K562 (cell line): ENCODE data around the gene GPX5.

Experiments
- BRCA1 ChIP-seq, 2 experiments: fragments of 450-650 bp in 1 of 2; sonication (generic) in 1 of 2; formaldehyde crosslinking in 1 of 2; IDR thresholded peaks; 2 replicates each; pipeline versions ENCODE4 v1.5.0 to v1.6.1; 2017 to 2020; ENCODE audit warnings: mild to moderate bottlenecking in 1 of 2, missing genetic modification reagents in 1 of 2
- DDX20 ChIP-seq: fragments of 450-650 bp; IDR thresholded peaks from 2 replicates; pipeline ENCODE4 v1.6.1; 2016; ENCODE audit warnings: missing genetic modification characterization, low read depth, mild to moderate bottlenecking, missing compliant biosample characterization, moderate library complexity
- FOXA3 ChIP-seq, 2 experiments: fragments of 450-650 bp in 1 of 2; sonication (generic) in 1 of 2; formaldehyde crosslinking; IDR thresholded peaks in 1 of 2; conservative IDR thresholded peaks in 1 of 2; 2 replicates each; pipeline versions ENCODE4 v1.4.0 to v1.8.0; 2020 to 2022; ENCODE audit warnings: mild to moderate bottlenecking in 2 of 2, missing genetic modification reagents in 1 of 2
- HDAC6 ChIP-seq: IDR thresholded peaks from 2 replicates; pipeline ENCODE4 v1.6.1; 2012; ENCODE audit warnings: low read depth, mild to moderate bottlenecking, control low read depth, inconsistent platforms, low read length, moderate library complexity
- NR2C1 ChIP-seq, 2 experiments: fragments of 450-650 bp; IDR thresholded peaks; 2 replicates each; pipeline ENCODE4 v1.6.1; 2017; ENCODE audit warnings: mild to moderate bottlenecking in 2 of 2, antibody characterized with exemption in 1 of 2, inconsistent platforms in 1 of 2, missing compliant biosample characterization in 1 of 2, missing genetic modification characterization in 1 of 2
- POLR2AphosphoS5 ChIP-seq: IDR thresholded peaks from 2 replicates; pipeline ENCODE4 v1.6.1; 2011; ENCODE audit warnings: mild to moderate bottlenecking, low read depth, low read length, moderate library complexity; ENCODE audit not compliant: control insufficient read depth, insufficient read depth
- TEAD1 ChIP-seq, 2 experiments: fragments of 450-650 bp in 1 of 2; sonication (generic) in 1 of 2; formaldehyde crosslinking; IDR thresholded peaks; 2 replicates each; pipeline versions ENCODE4 v1.4.0 to v1.8.0; 2020 to 2022; ENCODE audit warnings: mild to moderate bottlenecking in 2 of 2, missing genetic modification reagents in 1 of 2
- USF1 ChIP-seq: sonication (generic); formaldehyde crosslinking; IDR thresholded peaks from 2 replicates; pipeline ENCODE4 v1.9.0; 2022; ENCODE audit warnings: mild to moderate bottlenecking, missing genetic modification reagents
- ZNF174 ChIP-seq: fragments of 250-450 bp; sonication (Bioruptor Pico); IDR thresholded peaks from 2 replicates; pipeline ENCODE4 v1.4.0; 2020; ENCODE audit warnings: mild to moderate bottlenecking
- TF ChIP-seq, protein P1 (sequence below): sonication (generic); formaldehyde crosslinking; IDR thresholded peaks from 2 replicates; pipeline ENCODE4 v1.9.0; 2022; ENCODE audit warnings: mild to moderate bottlenecking, missing genetic modification reagents

GRCh38 chr6:28563430-28564095 lies 37.9 kb downstream of the GPX5 start:
- TF ChIP-seq BRCA1 (IDR thresholded peaks at IDR 0.05) (no peak), BRCA1 (CRISPR knock-in tag; IDR thresholded peaks at IDR 0.05) (no peak), NR2C1 (IDR thresholded peaks at IDR 0.05) (peak; percentile 84), NR2C1 (tag; IDR thresholded peaks at IDR 0.05) (peak; percentile 85), FOXA3 (CRISPR knock-in tag; conservative IDR thresholded peaks at IDR 0.05 in 1 of 2, IDR thresholded peaks at IDR 0.05 in 1 of 2) (peak in 1 of 2 experiments; percentile 62; a peak in 2 of 4 replicates), POLR2AphosphoS5 (no peak), ZNF174 (no peak), TEAD1 (CRISPR knock-in tag; IDR thresholded peaks at IDR 0.05) (no peak), USF1 (CRISPR knock-in tag) (no peak), DDX20 (no peak), HDAC6 (no peak)
- TF ChIP-seq, protein P1, sequence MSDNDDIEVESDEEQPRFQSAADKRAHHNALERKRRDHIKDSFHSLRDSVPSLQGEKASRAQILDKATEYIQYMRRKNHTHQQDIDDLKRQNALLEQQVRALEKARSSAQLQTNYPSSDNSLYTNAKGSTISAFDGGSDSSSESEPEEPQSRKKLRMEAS (CRISPR knock-in tag): no peak
